ENCODE data around the gene MARCHF2. TPM values are rescaled to one million over a fixed set of nuclear protein-coding genes. Genes with fewer than 3 reads are reported as not detected.
A peak's percentile ranks its signal among the peaks of the same experiment; 100 is the strongest.

The MARCHF2 gene
- total RNA-seq, 2 experiments from 2014 or later, result 9.2 to 10.3 TPM

DNA sequence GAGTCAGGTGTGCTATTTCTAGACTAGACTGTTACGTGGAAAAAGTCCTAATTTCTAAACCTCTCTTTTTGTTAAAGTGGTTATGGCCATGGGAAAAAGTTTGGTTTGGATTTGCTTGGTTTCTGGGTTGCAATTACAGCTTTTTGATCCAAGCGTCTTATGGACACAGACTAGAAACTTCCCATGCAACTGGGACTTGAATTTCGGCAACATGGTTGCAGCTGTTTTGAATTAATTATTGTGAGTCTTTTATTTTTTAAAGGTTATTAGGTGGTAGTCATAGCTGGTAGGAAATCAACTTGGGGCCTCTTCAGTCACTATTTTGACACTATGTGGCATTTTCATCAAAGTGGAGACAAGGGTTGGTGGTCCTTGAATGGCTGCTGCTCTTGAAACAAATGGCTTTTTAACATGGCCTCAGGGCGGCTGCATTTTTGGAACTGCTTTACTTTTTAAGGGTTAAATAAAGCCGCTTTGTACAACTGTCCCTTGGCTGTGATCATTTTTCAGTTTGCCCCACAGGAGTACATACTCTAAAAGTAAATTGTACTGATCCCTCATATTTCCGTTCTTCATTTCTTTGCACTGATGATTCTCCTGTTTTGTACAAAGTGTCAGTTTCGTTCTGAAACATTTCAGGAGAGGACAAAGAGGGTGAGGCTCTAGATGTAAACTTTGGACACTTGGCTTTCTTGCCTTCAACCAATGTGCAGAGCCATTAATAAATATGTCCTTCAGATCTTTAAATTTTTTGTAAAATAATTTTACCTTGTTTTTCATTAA, 47.6 kb downstream of the MARCHF2 start:
- intact Hi-C loops (cut with micrococcal nuclease), result no loop called here
- Mint-ChIP-seq H3K9me3 (no peaks in the 10 kb centered on the region), H3K27ac (peak overlapping the region; percentile 25), H3K4me1 (ENCODE audit: low read depth) (peaks cover 54% of the 10 kb centered on the region), H3K4me3 (no peak overlapping the region), H3K36me3 (ENCODE audit: low read depth) (peaks cover 37% of the 10 kb centered on the region), H3K27me3 (ENCODE audit: low read depth) (no peaks in the 10 kb centered on the region)
- CTCF ChIA-PET, result interaction anchor here (0.5 to 1.6 kb wide), 2 partner anchors 107 to 108 kb away, joined by 4 to 6 read pairs; no protein-coding TSS in a partner anchor
- DNase-seq, result no peak

DNA sequence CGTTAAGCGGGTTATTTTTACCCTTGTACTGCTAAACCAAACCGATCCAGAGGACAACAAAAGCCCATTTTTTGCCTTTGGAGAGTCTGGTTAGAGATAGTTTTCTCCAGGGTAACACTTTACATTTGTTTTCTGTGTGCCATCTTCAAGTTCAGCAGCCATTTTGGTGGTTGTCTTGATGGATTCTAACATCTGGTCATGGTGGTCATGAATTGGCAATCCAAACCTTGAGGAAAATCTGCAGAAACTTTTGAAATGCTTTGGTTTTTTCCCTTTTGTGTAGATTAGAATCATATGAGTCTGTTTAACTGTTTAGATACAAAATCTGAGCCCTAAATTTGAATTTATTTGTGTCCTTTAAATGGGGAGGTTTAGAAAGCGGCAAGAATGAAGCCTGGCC, 48.3 kb downstream of the MARCHF2 start:
- H3K4me1 Mint-ChIP-seq (ENCODE audit: low read depth), result peaks cover 47% of the 10 kb centered on the region
- intact Hi-C loops (cut with micrococcal nuclease), result no loop called here

GRCh38 chr19:8461891-8462290, 48.8 kb downstream of the MARCHF2 start:
- no peak for DNase-seq
- H3K36me3 Mint-ChIP-seq (ENCODE audit: low read depth), result peaks cover 35% of the 10 kb centered on the region
- H3K9me3 Mint-ChIP-seq, result no peaks in the 10 kb centered on the region
- H3K27ac Mint-ChIP-seq, result no peak overlapping the region
- no peaks in the 10 kb centered on the region for H3K27me3 Mint-ChIP-seq (ENCODE audit: low read depth)
- intact Hi-C loops (cut with micrococcal nuclease), result no loop called here
- H3K4me1 Mint-ChIP-seq (ENCODE audit: low read depth), result peaks cover 42% of the 10 kb centered on the region
- CTCF ChIA-PET, result interaction anchor here (0.8 to 1.3 kb wide), 3 partner anchors 9 to 150 kb away, joined by 3 to 4 read pairs (median 3); no protein-coding TSS in a partner anchor
- H3K4me3 Mint-ChIP-seq, result no peak overlapping the region

More for the DNA sequence above, 48.3 kb downstream of the MARCHF2 start:
- Mint-ChIP-seq H3K27me3 (ENCODE audit: low read depth) (no peaks in the 10 kb centered on the region), H3K36me3 (ENCODE audit: low read depth) (peaks cover 37% of the 10 kb centered on the region), H3K27ac (no peak overlapping the region), H3K4me3 (no peak overlapping the region), H3K9me3 (no peaks in the 10 kb centered on the region)
- CTCF ChIA-PET, result interaction anchor here (0.8 kb wide), 1 partner anchor 151 kb away, joined by 4 read pairs; no protein-coding TSS in a partner anchor
- DNase-seq, result no peak

DNA sequence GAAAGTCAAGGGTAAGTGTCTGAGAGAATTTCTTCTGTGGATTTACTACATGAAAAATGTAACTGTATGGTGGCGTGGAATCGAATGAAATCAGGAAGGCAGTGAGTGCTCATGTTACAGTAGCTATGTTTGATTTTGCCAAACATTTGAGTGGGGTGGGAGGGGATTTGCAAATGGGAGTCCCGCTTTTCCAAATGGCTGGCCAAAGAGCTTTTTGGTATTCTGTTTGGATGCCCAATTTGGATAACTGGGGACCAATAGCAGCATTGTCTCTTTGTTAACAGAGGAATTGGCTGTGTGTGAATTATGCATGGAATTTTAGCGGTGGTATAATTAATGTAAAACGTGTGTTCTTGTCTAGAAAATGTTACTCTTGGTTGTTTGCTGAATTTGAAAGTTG, 49.5 kb downstream of the MARCHF2 start:
- no peak for DNase-seq
- intact Hi-C loops (cut with micrococcal nuclease), result no loop called here
- Mint-ChIP-seq H3K4me3 (no peak overlapping the region), H3K27ac (no peak overlapping the region), H3K9me3 (no peaks in the 10 kb centered on the region), H3K4me1 (ENCODE audit: low read depth) (peaks cover 35% of the 10 kb centered on the region), H3K36me3 (ENCODE audit: low read depth) (peaks cover 40% of the 10 kb centered on the region), H3K27me3 (ENCODE audit: low read depth) (no peaks in the 10 kb centered on the region)
- CTCF ChIA-PET, result interaction anchor here (1.2 to 1.3 kb wide), 2 partner anchors 9 to 12 kb away, joined by 3 read pairs; no protein-coding TSS in a partner anchor

DNA sequence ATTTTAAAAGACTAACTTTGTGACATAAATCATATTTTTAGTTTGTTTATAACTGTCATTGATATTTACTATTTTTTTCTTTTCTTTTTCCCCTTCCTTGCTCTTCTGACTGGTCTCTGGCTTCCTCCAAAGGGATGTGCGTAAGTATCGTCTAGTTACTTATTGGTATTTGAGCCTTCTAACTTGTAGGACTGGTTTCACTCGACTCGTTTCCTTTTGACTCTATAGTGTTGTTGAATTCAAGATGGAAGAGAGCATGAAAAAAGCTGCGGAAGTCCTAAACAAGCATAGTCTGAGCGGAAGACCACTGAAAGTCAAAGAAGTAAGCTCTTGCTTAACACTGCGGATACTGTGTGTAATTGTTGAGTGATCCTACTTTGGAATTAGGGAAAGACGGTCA, 50.3 kb downstream of the MARCHF2 start:
- H3K36me3 Mint-ChIP-seq (ENCODE audit: low read depth), result peaks cover 44% of the 10 kb centered on the region
- H3K4me1 Mint-ChIP-seq (ENCODE audit: low read depth), result peaks cover 27% of the 10 kb centered on the region
- no peaks in the 10 kb centered on the region for H3K27me3 Mint-ChIP-seq (ENCODE audit: low read depth)
- CTCF ChIA-PET, result interaction anchor here (1.2 kb wide), 1 partner anchor 12 kb away, joined by 3 read pairs; no protein-coding TSS in a partner anchor
- peak overlapping the region; percentile 4 for H3K27ac Mint-ChIP-seq
- intact Hi-C loops (cut with micrococcal nuclease), result no loop called here
- no peaks in the 10 kb centered on the region for H3K9me3 Mint-ChIP-seq
- no peak overlapping the region for H3K4me3 Mint-ChIP-seq
- DNase-seq, result no peak

DNA sequence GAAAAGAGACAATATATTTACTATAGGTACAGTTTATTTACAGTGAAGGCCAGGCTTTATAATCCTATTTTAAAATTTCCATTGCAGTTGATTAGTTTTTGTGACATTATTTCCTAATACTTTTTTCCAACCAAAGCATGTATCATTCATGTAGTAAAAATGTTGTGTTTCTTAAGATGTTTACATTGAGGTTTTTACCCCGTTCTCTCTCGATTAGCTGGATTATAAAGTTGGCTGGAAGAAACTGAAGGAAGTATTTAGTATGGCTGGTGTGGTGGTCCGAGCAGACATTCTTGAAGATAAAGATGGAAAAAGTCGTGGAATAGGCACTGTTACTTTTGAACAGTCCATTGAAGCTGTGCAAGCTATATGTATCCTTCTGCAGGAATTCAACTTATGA, 52.9 kb downstream of the MARCHF2 start:
- Mint-ChIP-seq H3K4me3 (no peak overlapping the region), H3K4me1 (ENCODE audit: low read depth) (peaks cover 7% of the 10 kb centered on the region), H3K27ac (no peak overlapping the region)

GRCh38 chr19:8468124-8468523, 55.0 kb downstream of the MARCHF2 start:
- intact Hi-C loops (cut with micrococcal nuclease), result no loop called here
- Mint-ChIP-seq H3K27me3 (ENCODE audit: low read depth) (no peaks in the 10 kb centered on the region), H3K27ac (no peak overlapping the region), H3K9me3 (no peaks in the 10 kb centered on the region), H3K36me3 (ENCODE audit: low read depth) (peaks cover 66% of the 10 kb centered on the region), H3K4me3 (no peak overlapping the region), H3K4me1 (ENCODE audit: low read depth) (peaks cover 7% of the 10 kb centered on the region)
- CTCF ChIA-PET, result no interaction called here
- no peak for DNase-seq

More for the DNA sequence above, 52.9 kb downstream of the MARCHF2 start:
- intact Hi-C loops (cut with micrococcal nuclease), result no loop called here
- peaks cover 57% of the 10 kb centered on the region for H3K36me3 Mint-ChIP-seq (ENCODE audit: low read depth)
- CTCF ChIA-PET, result interaction anchor here (0.6 kb wide), 1 partner anchor 16 kb away, joined by 4 read pairs; no protein-coding TSS in a partner anchor
- no peaks in the 10 kb centered on the region for H3K27me3 Mint-ChIP-seq (ENCODE audit: low read depth)
- no peaks in the 10 kb centered on the region for H3K9me3 Mint-ChIP-seq
- DNase-seq, result no peak

DNA sequence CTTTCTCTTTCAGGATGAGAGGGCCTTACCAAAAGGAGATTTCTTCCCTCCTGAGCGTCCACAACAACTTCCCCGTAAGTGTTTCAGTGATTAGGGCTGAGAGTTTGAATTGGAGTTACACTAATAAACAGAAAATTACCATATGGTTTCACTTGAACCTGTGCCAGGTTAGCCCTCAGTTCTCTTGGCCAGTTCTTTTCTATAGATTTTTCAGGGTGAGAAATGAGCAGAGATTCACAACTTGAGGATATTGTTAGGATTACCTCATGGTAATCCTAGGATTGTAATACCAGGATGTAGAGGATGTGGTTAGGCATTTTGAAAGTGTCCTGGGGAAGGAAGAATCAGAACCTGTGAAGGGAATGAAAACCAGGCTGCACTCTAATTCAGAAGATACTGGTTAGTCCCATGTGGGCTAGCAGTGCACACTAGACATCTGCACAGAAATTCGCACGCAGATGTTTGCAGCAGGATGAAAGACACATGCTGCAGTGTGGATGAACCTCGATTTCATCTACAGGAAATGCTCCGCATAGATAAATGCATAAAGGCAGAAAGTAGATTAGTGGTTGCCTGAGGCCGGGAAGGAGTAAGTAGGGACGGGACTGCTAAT, 55.8 kb downstream of the MARCHF2 start:
- no peak for DNase-seq
- H3K36me3 Mint-ChIP-seq (ENCODE audit: low read depth), result peaks cover 68% of the 10 kb centered on the region
- intact Hi-C loops (cut with micrococcal nuclease), result no loop called here
- no peaks in the 10 kb centered on the region for H3K27me3 Mint-ChIP-seq (ENCODE audit: low read depth)
- CTCF ChIA-PET, result no interaction called here
- peak overlapping the region; percentile 2 for H3K27ac Mint-ChIP-seq
- H3K4me1 Mint-ChIP-seq (ENCODE audit: low read depth), result peaks cover 13% of the 10 kb centered on the region
- no peak overlapping the region for H3K4me3 Mint-ChIP-seq
- H3K9me3 Mint-ChIP-seq, result no peaks in the 10 kb centered on the region

DNA sequence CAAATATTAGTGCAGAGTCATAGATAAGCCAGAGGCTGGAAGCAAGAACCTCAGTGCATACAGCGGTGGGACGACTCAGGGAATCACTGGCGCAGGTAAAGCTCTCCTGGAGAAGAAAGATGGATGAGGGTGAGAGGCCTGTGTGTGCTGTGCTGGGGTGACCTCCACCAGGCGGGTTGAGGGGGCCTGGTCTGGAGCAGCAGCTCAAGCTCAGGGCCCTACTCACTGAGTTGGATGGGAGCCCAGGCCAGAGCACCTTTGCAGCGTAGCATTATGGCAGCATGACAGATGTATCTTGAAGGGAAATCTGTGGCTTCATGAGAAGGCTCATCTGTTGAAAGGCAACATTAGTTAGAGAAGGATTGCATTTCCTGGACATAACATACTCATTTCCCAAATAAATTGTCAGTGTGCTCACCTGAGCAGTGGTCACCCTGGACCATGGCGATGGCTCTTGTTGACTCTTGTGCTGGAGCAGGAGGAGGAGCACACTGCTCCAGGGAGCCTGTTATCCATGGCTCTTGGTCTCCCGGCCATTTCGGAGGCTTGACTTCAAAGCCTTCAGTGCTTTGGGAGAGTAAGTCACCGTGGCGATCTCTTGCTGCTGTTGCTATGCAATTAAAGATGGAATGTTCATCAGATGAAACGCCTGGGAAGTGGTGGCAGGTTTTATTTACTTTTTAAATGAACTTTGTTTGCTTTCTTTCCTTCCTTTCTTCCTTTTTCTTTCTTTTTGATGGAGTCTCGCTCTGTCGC, 56.7 kb downstream of the MARCHF2 start:
- no peaks in the 10 kb centered on the region for H3K27me3 Mint-ChIP-seq (ENCODE audit: low read depth)
- intact Hi-C loops (cut with micrococcal nuclease), result no loop called here
- no peak for DNase-seq
- peak overlapping the region; percentile 19 for H3K27ac Mint-ChIP-seq
- H3K4me3 Mint-ChIP-seq, result no peak overlapping the region
- H3K36me3 Mint-ChIP-seq (ENCODE audit: low read depth), result peaks cover 69% of the 10 kb centered on the region
- CTCF ChIA-PET, result no interaction called here
- peaks cover 16% of the 10 kb centered on the region for H3K4me1 Mint-ChIP-seq (ENCODE audit: low read depth)
- H3K9me3 Mint-ChIP-seq, result no peaks in the 10 kb centered on the region

DNA sequence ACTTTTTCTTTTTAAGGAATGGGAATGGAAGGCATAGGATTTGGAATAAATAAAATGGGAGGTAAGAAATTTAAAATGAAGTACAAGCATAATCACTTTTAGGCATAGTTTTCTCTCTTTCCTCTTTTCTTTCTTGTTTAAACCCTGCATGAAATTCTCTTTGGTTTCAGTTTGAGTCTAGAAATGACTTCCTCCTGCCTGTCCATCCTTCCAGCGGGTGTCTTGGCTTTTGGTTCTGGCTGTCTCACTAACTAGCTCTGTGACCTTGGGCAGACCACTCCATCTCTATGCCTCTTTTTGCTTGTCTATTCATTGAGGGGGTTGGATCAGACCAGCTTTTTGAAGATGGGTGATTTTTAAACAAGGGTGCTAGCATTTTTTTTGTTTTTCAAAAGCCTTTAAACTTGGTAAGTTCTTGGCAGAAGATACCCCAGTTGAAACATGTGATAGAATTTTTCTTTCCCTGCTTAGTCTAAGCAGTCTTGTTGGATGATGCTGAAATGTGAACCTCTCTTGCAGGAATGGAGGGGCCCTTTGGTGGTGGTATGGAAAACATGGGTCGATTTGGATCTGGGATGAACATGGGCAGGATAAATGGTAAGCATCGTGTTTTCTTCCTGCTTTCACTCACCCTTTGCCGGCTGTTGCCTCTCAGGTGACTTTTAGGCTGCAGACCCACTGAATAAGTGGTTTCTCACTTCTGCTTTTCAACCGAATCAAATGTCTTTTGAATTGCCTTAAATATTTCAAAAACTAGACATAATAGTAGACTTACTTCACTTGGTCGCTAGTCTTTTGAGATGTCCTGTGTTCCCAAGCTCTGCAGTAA, 60.8 kb downstream of the MARCHF2 start:
- H3K27ac Mint-ChIP-seq, result peak overlapping the region; percentile 38
- peaks cover 59% of the 10 kb centered on the region for H3K36me3 Mint-ChIP-seq (ENCODE audit: low read depth)
- CTCF ChIA-PET, result interaction anchor here (0.5 to 1.1 kb wide), 2 partner anchors 9 to 51 kb away, joined by 3 to 4 read pairs; no protein-coding TSS in a partner anchor
- no peak for DNase-seq
- no peaks in the 10 kb centered on the region for H3K27me3 Mint-ChIP-seq (ENCODE audit: low read depth)
- no peaks in the 10 kb centered on the region for H3K9me3 Mint-ChIP-seq
- intact Hi-C loops (cut with micrococcal nuclease), result no loop called here
- peaks cover 53% of the 10 kb centered on the region for H3K4me1 Mint-ChIP-seq (ENCODE audit: low read depth)
- no peak overlapping the region for H3K4me3 Mint-ChIP-seq

- Mint-ChIP-seq H3K36me3 (ENCODE audit: low read depth) (peaks cover 53% of the 10 kb centered on the region), H3K27me3 (ENCODE audit: low read depth) (no peaks in the 10 kb centered on the region), H3K4me3 (no peak overlapping the region), H3K9me3 (no peaks in the 10 kb centered on the region), H3K27ac (no peak overlapping the region), H3K4me1 (ENCODE audit: low read depth) (peaks cover 58% of the 10 kb centered on the region)
- intact Hi-C loops (cut with micrococcal nuclease), result no loop called here
- DNase-seq, result no peak
- CTCF ChIA-PET, result interaction anchor here (0.6 kb wide), 1 partner anchor 20 kb away, joined by 4 read pairs; no protein-coding TSS in a partner anchor
Observed at GRCh38 chr19:8475005-8475404, 61.9 kb downstream of the MARCHF2 start.
